Right renal pelvis (tissue), 4 donors: ENCODE measurements around the gene C2orf69. TPM values are rescaled to one million over a fixed set of nuclear protein-coding genes. Genes with fewer than 3 reads are reported as not detected.
"Not testable (repeated sequence)": the region's sequence is repeated elsewhere in the genome, so short reads cannot be mapped to it uniquely, and the experiment has no call there.

ENCODE experiments used
- DNase-seq, 4 donors: peaks; one replicate each; pipeline ENCODE4 v3.0.0-alpha.2; 2013; ENCODE audit warnings: low read depth in 4 of 4, low spot score in 3 of 4, missing footprints in 1 of 4
- polyA plus RNA-seq, 4 donors: library from polyadenylated mRNA; unstranded; fragments of 120-200 nt; gene quantifications; one replicate each; pipeline ENCODE4 v1.2.1, GENCODE V29; 2013; ENCODE audit not compliant: insufficient read length in 4 of 4

The C2orf69 gene
- polyA plus RNA-seq, 4 donors = 11.4 to 14.6 (median 13.4) TPM

DNA sequence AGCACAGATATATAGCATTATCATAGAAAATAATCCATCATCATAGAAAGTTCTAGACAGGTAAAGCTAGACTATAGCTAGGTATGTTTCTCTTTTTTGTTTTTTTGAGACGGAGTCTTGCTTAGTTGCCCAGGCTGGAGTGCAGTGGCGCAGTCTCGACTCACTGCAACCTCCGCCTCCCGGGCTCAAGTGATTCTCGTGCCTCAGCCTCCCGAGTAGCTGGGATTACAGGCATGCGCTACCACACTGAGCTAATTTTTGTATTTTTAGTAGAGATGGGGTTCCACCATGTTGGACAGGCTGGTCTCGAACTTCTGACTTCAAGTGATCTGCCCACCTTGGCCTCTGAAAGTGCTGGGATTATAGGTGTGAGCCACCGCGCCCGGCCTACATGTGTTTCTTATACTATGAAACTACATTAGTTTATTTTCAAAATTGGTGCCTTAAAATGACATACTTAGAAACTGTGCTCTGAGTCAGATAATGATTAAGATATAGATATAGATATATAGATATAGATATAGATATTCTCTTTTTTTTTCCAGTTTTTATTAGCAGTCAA is 1.5 kb downstream of the C2orf69 start:
- not testable (repeated sequence) for DNase-seq

DNA sequence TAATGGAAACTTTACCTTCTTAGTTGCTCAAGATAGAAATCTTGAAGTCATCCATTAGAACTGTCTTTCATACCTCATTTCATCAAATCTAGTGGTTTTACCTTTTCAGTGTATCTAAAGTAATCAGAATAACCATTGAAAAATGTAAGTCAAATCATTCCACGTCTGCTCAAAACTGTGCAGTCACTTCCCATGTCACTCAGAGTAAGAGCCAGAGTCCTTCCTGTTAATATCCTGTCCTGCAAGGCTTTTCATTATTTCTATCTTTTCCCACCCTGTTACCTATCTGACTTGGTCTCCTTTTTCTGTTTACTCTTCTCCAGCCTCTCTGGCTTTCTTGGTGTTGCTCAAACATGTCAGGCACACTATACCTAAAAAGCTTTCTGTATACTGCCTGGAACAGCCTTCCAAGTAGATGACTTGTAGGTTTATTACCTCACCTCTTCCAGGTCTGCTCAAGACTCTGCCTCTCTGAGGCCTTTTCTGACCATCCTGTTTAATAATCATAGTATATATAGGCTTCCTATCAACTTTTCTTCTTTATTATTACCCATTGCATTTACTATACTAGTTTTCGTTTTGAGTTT is 3.4 kb downstream of the C2orf69 start:
- DNase-seq = no peak

DNA sequence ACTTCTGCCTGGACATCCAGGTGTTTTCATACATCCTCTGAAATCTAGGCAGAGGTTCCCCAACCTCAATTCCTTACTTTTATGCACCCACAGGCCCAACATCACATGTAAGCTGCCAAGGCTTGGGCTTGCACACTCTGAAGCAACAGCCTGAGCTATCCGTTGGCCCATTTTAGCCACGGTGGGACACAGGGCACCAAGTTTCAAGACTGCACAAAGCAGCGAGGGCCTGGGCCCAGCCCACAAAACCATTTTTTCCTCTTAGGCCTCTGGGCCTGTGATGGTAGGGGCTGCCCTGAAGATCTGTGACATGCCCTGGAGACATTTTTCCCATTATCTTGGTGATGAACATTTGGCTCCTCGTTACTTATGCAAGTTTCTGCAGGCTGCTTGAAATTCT is 5.9 kb downstream of the C2orf69 start:
- no peak for DNase-seq

DNA sequence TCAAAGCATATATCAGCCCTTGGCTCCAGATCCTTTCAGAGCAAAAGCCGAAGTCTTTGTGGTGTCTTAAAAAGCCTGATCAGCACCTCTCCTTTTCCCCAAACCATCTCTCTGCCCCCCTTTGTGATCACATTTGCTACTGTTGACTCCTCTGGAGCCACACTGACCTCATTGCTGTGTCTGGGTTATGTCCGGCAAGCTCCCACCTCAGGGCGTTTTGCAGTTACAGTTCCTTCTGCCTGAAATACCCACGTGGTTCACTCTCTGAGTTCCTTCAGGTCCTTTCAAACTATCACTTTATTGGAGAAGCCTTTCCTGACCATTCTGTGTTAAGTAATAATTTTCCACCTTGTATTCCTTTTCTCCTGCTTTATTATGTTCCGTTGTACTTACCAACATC is 11.8 kb downstream of the C2orf69 start:
- no peak for DNase-seq

DNA sequence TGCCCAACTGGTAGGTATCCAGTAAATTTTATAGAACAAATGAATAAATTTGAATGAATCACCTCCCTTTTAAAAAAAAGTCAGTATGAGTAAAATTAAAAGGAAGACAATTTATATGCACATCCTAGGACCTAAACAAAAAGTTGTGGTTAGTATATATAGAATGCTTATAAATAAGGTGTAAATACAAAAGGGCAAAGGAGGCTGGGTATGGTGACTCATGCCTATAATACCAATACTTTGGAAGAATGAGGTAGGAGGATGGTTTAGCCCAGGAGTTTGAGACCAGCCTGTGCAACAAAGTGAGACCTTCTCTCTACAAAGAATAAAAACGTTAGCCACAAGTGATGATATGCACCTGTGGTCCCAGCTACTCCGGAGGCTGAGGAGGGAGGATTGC is 12.8 kb downstream of the C2orf69 start:
- no peak for DNase-seq

DNA sequence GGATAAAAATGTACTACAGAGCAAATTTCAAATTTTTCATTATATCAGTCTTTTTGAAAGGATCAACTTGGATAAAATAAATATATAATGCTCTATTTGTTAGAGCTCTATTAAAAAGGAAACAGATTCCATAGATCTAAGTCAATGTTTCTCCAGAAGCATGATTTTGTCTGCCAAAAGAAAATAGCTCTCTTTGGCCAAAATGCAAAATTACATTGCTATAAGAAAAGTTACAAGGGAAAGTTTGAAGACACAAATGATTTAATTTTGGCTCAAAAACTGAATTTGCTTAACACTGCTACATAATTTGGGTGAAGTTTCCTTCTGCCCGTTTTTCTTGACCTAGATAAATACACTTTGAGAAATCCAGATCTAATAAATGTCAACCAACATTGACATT is 15.7 kb downstream of the C2orf69 start:
- DNase-seq = no peak

DNA sequence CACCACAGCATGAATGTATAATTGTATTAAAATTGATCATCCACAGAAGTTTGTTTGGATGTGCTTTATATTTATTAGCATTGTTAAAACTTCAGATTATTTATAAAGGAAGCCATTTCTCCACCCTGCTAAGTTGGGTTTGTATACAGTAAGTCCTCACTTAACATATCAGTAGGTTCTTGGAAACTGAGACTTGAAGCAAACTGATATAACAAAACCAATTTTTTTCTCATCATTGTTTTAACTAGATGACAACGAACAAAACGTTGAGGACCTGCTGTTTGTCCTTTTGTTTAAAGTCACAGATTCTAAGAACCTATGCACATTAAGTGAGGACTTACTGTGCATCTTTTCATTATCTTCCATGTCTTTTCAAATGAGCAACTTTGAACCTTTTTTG is 17.1 kb downstream of the C2orf69 start:
- DNase-seq = no peak

DNA sequence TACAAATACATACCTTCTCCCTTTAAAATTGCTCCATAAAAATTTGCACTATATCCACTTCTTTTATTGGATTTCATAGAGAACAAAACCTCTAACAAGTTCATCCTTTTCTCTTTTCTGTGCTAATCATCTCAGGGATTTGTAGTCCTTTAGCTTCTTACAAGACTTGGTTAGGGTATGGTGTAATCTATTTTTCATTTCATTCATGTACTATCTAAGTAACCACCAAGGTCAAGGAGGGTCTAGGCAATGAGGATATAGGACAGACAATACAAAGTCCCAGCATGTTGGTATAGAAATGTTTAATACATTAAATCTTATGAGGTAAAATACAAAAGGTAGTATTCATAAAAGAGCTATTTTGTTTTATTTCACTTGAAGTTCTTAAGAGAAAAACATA is 17.5 kb downstream of the C2orf69 start:
- DNase-seq = no peak

DNA sequence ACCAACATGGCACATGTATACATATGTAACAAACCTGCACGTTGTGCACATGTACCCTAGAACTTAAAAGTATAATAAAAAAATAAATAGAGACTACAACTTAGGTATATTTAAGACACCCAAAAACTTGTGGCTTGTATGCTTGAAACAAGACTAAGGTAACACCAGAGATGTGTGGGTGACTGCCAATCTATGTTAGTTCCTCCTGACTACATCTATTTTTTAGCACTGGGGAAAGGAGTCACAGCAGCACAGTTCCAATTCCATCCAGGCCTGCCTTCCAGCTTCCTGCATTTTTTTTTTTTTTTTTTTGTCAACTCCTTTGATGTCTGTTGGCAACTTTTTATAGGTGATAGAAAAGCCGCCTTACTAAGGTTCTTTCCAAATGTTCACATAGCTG is 18.2 kb downstream of the C2orf69 start:
- DNase-seq = no peak

DNA sequence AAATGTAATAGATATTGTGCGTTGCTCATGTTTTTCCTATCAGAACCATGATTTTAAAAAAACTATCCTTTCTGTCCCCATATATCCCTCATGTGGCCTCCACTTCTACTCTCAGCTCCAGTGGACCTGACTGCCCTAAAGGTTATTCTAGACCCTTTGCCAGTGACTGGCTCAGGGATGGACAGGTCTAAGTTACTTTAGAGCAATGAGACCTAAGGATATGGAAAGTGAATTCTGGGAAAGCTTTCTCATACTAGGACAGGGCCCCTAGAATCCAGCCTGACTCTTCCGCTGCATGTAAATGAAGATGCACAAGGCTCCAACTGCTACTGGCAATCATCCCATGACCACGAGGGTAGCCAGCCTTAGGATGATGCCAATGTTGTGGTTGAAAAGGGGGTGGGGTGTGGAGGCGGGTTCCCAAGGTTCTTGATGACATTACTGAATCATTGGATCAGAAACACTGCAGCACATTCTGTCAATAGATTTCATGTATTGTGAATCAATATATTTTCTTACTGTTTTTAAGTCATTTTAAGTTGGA is 21.3 kb downstream of the C2orf69 start:
- DNase-seq = no peak

DNA sequence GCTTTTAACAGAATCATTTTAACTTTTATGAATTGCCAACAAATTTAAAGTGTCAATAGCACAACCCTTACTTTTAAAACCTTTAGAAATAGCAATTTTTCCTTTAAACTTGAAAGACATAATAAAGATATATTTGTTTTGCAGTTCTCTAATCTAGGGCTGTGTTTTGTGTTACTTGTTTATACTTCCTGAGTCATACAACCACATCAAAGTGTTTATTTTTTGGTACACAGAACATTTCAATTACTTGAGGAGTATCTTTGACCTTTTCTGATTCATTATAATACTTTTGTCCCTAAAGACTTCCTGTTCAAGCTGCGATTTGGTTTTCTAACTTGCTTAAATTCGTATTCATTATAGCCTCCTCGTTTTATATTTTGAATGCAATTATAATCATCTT is 22.4 kb downstream of the C2orf69 start:
- DNase-seq = no peak

DNA sequence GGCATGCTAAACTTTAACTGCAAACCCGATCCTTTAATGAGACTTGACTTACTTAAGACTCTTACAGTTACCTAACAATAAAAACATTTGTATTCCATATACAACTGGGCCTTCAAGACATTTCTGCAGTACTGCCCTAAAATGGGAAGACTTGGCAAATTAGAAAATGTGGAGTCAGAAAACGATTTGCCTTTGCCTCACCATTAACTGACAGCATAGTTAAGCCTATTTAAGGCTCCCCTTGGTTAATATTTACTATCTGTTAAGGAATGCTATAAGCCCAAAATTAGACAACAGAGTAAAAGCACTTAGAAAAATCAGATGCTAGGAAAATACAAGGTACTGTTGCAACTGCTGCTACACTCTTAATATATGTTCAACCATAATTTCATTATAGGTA is 25.5 kb downstream of the C2orf69 start:
- no peak for DNase-seq

DNA sequence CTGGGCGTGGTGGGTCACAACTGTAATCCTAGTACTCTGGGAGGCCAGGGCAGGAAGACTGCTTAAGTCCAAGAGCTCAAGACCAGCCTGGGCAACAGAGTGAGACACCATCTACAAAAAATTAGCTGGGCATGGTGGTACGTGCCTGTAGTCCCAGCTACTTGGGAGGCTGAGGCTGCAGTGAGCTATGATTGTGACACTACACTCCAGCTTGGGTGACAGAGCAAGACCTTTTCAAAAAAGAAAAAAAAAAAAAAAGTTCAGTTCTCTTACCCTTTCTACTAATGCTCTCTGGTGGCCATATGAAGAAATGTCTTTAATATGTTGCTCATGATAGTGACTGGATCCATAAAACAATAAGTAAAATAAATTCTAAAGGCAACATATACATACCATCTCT is 29.3 kb downstream of the C2orf69 start:
- DNase-seq = no peak

DNA sequence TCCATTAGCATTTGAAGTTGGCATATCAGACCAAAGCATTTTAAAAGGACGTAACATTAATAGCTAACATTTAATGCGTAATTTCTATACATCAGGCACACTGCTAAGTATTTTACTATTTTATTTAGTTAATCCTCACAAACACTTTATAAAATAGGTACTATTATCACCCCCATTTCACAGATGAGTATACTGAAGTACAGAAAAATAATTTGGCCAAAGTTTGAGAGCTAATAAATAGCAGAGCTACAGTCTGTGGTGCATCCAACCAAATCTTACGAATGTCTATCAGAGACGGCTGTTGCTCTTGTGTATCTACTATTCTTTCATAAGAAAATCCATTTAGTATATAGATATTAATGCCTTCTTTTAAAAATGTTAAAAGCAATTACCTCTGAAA is 32.3 kb downstream of the C2orf69 start:
- DNase-seq = no peak

DNA sequence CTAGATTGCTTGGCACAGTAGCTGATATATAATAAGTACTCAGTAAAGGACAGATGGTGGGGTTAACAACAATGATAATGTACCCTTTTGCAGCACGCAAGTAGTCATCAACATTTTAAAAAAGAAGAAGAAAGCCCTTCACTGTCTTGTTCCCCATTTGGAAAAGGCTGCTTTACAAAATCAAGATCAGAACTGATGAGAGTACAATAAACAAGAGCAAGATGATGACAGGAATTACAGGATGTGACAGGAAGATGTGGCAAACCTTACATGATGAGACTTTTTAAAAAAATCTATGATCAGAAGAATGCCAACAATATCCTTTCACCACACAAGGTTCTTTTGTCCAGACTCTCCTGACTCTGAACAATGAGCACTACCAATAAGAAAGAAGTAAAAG is 35.1 kb downstream of the C2orf69 start:
- DNase-seq = no peak

DNA sequence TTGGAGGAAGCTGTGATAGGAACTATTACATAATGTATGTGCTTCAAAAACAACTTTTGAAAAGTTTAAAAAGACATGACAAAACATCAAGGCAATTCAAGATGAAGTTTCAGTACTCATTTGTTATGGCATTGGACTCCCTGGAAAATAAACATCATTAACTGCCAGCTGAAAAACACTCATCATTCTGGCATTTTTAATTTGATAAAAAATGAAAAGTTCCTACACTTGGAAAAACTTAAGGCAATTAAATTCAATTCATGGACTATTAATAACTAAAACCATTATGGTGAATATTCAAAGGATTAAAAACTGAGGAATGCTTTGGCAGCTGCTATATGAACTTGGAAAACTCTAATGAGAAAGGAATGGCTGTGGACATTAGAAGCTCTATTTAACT is 35.7 kb downstream of the C2orf69 start:
- no peak for DNase-seq

DNA sequence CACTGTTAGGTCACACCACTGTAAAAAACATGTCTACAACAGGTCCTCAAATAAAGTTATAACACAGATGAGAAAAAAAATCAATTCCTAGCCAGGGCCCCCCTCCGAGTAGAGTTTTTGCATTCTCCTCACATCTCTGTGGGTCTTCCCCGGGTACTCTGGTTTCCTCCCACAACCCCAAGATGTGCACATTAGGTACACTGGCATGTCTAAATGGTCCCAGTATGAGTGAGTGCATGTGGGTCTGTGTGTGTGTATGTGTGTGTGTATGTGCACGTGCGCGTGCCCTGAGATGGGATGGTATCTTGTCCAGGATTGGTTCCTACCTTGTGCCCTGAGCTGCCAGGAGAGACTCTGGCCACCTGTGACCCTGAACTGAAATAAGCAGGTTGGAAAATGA is 39.3 kb downstream of the C2orf69 start:
- DNase-seq = no peak

DNA sequence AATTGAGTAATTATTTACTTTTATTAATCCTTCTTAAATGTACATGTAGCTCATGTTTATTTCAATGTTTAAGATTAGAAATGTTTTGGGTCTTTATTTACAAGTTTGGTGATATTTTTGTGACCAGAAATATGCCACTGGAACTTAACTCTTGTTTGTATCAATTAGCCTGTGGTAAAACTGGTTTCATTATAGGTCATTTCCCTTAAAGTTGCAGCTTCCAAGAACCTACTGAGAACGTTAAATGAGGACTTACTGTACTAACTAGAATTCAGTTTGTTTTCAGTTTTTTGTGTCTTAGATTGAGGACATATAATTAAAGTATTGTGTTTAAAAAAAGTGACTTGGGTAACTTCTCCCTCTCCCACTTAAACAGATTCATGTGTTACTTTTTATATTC is 39.9 kb downstream of the C2orf69 start:
- no peak for DNase-seq

DNA sequence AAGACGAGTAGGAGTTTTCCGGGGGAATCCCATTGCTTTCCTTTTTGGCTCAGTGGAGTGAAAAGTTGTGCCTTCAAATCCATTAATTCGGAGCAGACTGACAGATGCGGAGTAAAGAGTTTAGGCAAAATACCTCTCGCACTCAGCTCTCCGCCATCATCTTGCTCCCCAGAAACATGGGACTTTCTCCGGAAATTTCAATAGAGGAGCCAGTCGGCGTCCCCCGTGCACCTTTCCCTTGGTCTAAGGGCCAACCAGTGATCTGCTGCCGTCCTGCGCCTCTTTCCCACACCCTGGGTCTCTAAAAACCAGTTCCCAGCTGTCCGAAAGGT is 43.9 kb downstream of the C2orf69 start:
- DNase-seq = peak in 1 of 4 donors; percentile 12

DNA sequence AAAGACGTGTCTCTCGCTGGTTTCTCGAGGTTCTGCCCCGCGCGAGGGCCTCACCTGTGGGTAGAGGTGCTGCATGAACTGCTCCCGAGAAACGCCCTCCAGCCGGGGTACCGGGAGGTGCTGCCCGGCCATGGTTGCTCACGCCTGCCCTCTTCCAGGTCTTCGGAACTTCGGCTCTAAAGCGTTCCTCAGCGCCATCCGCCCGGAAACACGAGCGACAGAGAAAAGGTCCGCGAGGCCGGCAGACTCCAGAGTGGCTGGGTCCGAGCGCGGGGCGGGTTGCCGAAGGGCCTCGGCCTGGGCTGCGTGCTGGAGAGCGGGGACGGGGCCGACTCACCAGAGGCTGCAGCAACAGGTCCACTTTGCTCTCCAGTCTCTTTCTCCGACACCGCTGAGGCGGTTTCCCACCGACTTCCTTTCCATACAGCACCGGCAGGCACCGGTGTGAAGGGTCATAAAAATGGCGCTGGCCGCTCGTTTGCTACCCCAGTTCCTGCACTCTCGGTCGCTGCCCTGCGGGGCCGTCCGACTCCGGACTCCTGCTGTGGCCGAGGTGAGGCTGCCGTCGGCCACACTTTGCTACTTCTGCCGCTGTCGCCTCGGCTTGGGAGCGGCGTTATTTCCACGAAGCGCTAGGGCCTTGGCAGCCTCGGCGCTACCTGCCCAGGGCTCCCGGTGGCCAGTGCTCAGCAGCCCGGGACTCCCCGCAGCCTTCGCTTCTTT is 44.4 kb downstream of the C2orf69 start, which contains the start of the genes MAIP1 and TYW5:
TSS of gene MAIP1 (plus strand) at position 244 of the 723 bp plus-strand sequence. CDS start at position 461, 217 bp downstream.
TSS of gene TYW5 (minus strand) at position 153 of the 723 bp plus-strand sequence. CDS start at position 132, 21 bp downstream.
- peak; percentile 69 to 78 (median 74) for DNase-seq

DNA sequence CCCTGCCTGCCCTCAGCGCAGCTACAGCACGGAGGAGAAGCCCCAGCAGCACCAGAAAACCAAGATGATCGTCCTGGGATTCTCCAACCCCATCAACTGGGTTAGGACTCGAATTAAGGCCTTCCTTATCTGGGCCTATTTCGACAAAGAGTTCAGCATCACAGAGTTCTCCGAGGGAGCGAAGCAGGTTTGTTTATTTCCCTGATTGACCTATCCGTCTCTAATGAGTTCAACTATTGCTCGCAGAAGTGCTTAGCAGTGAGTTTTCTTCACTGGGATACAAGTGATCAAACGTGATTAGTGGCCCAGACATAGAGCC is 44.9 kb downstream of the C2orf69 start:
- DNase-seq = peak in 2 of 4 donors; percentile 5 to 12

DNA sequence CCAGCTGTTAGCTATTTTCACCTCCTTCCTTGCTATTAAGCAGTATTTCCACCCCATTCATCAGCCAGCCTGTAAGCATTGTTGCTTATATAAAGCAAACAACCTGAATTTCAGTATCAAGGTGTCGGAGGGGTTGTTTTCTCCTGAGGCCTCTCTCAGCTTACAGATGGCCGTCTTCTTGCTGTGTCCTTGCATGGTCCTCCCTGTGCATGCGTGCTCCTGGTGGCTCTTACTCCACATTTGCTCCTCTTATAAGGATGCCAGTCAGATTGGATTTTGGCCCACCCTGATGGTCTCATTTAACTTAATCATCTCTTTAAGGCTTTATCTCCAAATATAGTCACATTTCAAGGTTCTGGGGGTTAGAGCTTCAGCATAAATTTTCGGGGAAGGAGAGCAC is 46.9 kb downstream of the C2orf69 start:
- no peak for DNase-seq
